Placental pericyte (primary cell): ENCODE data around the gene PXK. TPM values are rescaled to one million over a fixed set of nuclear protein-coding genes. Genes with fewer than 3 reads are reported as not detected.

Experiments
- small RNA-seq: library from RNA; depleted of rRNA; stranded (forward); fragments of <200 nt; gene quantifications from one replicate; pipeline ENCODE3, GENCODE V24; 2012; ENCODE audit warnings: low replicate concordance
- total RNA-seq: library from RNA; depleted of rRNA; stranded (reverse); fragments of >200 nt; gene quantifications from 2 replicates; pipeline ENCODE4 v1.2.3, GENCODE V29; 2012

PXK gene
- 23.9 and 52.7 TPM in 2 replicates for total RNA-seq

GRCh38 chr3:58332575-58333188, at the start of gene PXK:
Gene PXK (plus strand): TSS chr3:58332892. CDS start chr3:58332989, 97 bp downstream.

DNA sequence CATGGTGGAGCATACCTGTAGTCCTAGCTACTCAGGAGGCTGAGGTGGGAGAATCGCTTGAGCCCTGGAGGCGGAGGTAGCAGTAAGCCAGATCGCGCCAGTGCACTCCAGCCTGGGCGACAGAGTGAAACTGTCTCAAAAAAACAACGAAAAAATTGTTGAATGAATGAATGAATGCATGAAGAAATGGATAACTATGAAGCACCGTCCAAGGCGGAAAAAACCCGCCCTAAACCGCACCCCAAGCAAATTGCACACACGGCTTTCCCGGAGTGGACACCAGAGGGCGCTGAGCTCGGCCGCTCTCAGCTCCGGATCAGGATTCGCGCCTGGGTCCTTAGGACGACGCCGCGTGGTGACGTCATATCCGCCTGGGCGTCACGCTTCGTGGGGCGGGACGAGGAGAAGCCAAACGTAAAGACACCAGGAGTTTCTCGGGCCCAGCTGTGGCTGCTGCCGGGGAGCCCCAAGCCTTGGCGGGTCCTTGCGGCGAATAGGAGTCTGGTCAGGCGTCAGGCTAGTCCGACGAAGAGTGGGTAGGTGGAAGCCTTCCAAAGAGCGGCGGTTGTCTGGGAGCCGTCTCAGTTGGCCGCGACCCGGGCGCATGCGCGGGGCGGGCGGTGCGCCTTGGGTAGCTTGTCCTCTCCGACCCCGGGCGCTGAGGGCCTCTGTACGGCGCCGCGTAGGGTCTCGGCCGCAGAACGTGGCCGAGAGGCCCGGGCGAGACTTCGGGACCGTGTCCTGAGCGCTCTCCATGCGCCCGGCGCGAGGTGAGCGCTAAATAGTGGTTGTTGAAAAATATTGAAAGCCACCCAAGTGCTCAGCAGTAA, 26.6 kb upstream of the PXK start, which contains the start of the genes HTD2 and RPP14:
Gene HTD2, plus strand, starts transcription at position 639 of the 830 bp plus-strand sequence. CDS start 11,094 bp downstream, outside the sequence.
Gene RPP14, plus strand, starts transcription at position 364 of the 830 bp plus-strand sequence. CDS start 4,085 bp downstream, outside the sequence.

DNA sequence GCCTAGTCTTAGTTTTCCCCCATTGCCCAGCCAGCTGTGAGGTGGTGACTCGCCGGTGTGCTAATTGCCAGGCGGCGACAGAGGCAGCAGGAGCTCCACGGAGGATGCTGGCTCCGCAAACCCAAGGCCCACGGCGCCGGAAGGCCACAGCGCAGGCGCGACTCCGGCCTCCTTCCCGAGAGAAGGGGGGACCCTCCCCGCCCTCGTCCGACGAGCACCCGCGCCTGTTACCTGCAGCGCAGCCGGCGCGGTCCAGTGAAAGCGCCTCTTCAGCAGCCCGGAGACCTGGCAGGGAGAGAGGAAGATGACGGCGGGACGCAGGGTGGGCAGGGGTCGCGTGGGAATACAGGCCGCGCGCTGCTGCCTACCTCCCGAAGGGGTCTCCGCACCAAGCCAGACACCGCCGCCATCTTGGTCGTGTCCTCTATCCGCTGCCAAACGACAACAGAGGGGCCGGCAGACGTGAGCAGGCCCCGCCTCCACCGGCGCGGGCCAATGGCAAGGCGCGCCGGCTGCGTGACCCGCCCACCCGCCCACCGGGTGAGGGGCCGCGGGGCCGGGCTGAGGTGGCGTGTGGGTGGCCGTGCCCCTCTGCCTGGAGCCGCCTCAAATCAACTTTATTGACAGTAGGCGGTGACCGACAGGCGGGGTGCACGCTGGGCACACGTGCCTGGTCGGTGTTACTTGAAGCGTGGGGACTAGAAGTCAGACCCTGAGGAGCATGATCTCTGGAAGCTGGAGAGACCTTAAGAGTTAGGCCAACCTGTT, 100.9 kb downstream of the PXK start, which contains the start of gene PDHB:
Gene PDHB, minus strand, starts transcription at position 433 of the 768 bp plus-strand sequence. Its CDS starts 23 bp downstream, at position 410.

Small RNAs within 50 kb of the gene (small RNA-seq; reads per million reads assigned to genes)
- gene AC098479.1, result not detected

Other genes starting within 250 kb of the PXK start
- not detected in 2 replicates for gene DNASE1L3, start 121.9 kb upstream of the PXK start, total RNA-seq
- 7.4 and 10.5 TPM in 2 replicates for gene ABHD6, start 95.1 kb upstream of the PXK start, total RNA-seq
- 12.0 and 17.5 TPM in 2 replicates for gene RPP14, start 26.6 kb upstream of the PXK start, total RNA-seq
- gene HTD2, start 26.4 kb upstream of the PXK start, total RNA-seq, result 6.1 and 7.4 TPM in 2 replicates
- 61.5 and 62.6 TPM in 2 replicates for gene PDHB, start 100.9 kb downstream of the PXK start, total RNA-seq
- gene KCTD6, start 159.2 kb downstream of the PXK start, total RNA-seq, result 8.5 and 8.6 TPM in 2 replicates
- gene ACOX2, start 204.3 kb downstream of the PXK start, total RNA-seq, result 4.2 and 5.9 TPM in 2 replicates
- 0.14 TPM in 1 of 2 replicates, not detected in the other for gene FAM107A, start 244.5 kb downstream of the PXK start, total RNA-seq